Stimulated activated naive CD4-positive, alpha-beta T cell (primary cell): ENCODE measurements around the gene PHF20.
"Not testable (repeated sequence)": the region's sequence is repeated elsewhere in the genome, so short reads cannot be mapped to it uniquely, and the experiment has no call there.

Source experiments
- DNase-seq, 6 experiments: peaks; one replicate each; lab custom pipeline; 2025; lab: John Stamatoyannopoulos, UW

PHF20 gene

DNA sequence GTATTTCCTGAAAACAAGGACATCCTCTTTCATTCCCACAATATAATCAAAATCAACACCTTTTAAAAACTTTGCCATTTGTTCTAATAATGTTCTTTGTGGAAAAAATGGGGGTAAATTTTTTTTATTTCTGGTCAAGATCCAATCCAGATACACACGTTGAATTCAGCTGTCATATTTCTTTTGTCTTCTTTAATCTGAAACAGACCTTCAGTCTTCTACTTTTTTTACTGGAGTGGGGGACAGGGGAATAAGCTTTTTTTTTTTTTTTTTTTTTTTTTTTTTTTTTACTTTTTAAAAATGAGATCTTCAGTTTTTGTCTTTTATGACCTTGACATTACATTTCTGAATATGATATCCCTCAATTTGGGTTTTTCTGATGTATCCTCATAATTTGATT is 113.4 kb downstream of the PHF20 start:
- no peak for DNase-seq

DNA sequence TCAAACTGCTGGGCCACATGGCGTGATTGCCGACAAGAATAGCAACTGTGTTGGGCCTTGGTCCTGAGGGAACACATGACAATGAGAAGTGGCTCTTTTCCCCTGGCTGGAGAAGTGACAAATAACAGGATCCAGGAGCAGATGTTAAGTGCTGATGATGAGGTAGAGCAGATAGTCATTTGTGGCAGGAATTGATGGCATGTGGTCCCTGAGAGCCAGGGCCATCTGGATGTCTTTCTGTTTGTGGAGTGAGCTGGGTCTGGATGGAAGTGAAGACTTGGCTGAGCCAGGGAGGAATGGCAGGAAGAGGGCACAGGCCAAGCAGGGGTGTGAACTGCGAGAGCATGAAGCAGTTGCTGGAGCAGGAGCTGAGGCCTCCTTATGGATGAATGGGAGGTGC is 114.7 kb downstream of the PHF20 start:
- no peak for DNase-seq

DNA sequence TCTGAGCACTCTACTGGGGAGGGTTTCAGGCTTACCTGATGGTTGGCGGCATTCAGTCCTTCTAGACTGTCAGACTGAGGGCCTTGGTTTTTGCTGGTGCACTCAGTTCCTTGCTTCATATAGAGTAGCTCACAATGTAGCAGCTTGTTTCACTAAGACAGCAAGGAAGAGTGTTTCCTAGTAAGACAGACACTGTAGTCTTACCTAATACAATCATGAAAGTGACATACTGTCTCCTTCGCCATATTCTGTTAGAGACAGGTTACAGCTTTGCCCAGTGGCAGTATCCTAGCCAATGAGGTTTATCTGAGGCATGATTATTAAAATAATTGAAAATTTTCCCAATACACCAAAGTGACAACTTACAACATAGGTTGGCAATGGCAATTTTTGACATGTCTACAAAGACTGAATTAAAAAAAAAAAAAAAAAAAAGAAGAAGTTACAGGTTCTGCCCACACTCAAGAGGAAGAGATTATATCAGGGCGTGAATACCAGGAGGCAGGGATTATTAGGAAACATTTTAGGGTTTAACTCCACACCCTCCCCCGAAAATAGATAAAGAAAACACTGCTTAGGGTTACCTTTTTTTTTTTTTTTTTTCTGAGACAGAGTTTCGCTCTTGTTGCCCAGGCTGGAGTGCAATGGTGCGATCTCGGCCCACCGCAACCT is 115.7 kb downstream of the PHF20 start:
- no peak for DNase-seq

DNA sequence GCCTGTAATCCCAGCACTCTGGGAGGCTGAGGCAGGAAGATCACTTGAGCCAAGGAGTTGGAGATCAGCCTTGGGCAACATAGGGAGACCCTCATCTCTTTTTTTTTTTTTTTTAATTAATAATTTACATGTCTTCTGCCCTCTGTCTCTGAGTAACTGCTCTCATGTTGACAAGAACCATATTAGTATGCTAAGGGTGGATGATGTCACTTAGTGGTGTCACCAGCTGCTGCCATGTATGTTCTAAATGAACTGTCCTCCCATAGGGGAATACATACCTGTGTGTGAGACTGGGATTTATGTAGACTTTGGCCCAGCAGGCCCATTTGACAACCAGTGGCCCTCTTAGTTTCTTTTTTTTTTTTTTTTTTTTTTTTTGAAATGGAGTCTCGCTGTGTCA is 116.8 kb downstream of the PHF20 start:
- DNase-seq = no peak

DNA sequence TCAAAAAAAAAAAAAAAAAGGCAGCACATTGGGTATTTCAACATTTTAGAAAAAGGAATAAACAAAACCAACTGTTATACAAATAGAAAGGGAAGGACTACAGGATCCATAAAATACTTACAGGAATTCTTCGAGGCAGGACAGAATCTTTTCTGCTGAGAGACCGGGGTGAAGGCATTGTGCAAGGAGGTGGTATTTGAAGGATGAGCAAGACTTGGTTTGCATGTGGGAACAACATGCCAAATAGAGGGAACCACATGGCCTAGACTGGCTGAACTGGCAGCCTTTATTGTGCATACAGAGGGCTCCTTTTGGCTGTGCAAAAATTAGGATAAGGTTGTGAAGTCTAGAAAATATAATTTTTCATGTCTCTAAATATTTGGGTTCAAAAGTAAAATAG is 119.6 kb downstream of the PHF20 start:
- no peak for DNase-seq

DNA sequence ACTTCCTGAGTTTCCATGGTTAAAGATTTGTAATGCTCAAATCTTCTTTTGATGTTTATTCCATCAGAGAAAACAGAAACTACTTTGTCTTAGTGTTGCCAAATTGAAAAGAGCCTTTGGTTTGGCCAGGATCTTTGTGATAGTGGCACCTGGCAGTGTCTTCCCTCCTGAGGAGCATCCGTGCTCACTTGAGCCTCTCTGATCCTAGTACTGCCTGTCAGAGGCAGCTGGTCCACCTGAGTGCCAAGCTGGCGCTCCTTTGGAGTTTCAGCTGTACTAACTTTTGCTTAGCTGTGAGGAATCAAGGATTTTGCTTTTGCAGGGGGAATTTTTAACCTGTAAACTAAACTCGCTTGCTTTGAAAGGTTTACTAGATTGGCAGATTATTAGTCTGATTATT is 121.1 kb downstream of the PHF20 start:
- DNase-seq = no peak

DNA sequence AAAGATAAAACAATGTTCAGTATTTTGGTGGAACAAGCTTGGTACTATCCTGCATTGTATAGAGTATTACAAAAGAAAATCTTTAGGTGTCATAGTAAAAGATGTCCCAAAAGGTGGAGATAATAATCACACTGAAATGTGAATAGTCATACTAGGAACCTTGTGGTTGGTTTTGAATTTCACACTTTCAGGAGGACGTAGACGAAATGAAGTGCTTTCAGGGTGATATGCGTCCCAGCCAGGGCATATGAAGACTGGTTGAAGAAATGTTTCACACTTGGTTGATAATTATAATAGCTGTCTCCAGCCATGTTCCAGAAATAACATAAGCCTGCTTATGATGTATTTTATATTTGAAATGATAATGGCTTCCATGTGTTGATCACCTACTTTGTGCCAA is 122.1 kb downstream of the PHF20 start:
- no peak for DNase-seq

DNA sequence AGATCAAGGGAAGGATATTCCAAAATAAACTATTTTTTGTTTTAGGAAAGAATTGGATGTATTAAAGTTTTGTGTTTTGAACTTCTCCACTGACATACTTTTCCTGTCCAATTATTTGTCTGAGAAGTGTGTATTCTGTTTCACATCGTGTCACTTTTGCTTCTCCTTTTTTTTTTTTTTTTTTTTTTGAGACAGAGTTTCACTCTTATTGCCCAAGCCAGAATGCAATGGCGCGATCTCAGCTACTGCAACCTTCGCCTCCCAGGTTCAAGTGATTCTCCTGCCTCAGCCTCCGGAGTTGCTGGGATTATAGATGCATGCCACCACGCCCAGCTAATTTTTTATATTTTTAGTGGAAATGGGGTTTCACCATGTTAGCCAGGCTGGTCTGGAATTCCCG is 123.7 kb downstream of the PHF20 start:
- DNase-seq = not testable (repeated sequence)

DNA sequence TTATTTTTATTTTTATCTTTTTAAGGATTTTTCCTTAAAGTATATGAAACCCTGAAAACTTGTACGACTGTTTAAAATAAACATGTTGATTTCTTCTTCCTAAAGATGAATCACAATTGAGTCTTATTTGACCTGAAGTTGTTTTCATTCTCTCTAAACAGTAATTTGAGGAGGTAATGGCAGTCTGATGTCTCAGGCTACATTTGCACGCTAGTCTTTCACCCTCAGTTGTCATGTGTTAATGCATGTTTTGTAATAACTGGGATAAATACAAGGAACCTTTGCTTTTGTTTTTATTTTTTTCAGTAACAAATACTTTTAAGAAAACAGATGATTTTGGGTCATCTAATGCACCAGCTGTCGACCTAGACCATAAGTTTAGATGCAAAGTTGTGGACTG is 127.2 kb downstream of the PHF20 start:
- no peak for DNase-seq

DNA sequence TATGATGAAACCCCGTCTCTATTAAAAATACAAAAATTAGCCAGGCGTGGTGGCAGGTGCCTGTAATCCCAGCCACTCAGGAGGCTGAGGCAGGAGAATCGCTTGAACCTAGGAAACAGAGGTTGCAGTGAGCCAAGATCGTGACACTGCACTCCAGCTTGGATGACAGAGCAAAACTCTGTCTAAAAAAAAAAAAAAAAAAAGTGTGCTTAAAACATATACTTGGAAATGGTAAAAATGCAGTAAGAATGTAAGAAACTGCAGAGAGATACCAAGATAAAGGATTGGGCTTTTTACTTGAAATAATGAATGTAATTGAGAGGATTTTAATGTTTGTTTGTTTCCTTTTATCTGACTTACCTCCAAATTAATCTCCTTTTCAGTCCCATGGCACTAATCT is 129.4 kb downstream of the PHF20 start:
- not testable (repeated sequence) for DNase-seq

DNA sequence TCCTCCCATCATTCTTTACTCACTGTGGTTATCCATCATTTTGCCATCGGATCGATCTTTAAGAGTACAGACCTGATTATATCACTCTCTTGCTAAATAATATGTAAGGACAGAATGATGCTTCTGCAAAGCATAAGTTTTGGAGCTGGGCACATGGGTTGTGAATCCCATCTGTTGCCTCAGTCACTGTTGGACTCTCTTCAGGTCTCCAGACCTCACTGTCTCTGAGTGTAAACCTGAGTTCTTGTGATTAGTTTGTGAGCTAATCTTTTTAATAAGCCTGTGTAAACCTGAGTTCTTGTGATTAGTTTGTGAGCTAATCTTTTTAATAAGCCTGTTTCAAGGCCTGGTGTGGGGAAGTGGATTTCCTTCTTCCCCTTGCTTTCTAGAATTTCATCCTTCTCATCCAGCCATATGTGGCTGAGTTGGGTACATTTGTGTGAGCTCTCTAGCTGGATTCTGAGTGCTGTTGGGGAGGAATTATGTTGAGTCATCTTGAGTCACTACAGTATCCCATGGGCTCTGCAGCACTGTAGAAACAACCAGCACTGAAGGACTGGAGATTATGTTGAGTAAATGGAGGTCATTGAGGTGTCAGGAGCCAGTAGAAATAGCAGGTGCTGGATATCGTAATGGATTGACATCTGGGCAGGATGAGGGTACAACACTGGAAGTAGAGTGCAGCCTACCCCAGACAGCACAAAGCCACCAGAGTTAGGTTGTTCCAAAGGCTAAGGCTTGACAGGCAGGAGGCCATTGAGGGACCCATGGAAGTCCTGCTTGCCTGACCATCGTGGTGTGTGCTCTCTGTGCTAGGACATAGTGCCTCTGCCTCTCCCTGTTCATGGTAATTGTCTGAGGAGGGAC is 130.1 kb downstream of the PHF20 start:
- DNase-seq = no peak

DNA sequence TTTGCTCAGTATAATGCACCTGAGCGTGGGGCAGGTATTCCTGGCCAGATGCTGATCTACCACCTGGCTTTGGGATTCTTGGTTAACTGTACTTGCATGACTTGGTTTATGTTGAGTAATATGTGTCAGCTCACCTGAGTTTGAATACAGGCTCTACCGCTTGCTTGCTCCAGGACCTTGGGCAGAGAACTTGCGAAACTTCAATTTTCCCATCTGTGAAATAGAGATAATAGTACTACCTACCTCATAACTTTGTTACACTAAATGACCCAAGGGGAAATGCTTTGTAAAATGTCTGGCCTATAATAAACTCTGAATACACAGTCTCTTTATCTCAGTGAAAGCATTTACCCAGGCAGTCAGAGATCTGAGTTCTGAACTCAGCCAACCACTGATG is 130.7 kb downstream of the PHF20 start:
- DNase-seq = no peak

DNA sequence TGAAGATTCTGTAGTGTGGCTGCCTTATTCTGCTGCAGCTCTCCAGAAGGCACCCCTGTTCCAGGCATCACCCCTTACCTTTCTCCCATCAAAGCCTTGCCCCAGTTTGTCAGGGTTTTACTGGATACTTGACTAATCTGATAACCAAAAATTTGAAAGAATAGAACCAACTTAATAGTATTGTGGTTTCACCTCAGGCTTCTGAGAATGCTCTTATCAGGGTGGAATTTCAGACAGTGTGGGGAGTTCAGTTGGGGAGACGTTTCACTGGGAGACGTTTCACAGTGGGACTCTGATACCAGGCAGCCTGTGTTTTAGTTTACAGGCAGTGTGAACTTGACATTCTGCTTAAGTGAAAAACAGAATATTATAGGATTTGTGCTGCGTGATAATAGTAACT is 132.0 kb downstream of the PHF20 start:
- no peak for DNase-seq

DNA sequence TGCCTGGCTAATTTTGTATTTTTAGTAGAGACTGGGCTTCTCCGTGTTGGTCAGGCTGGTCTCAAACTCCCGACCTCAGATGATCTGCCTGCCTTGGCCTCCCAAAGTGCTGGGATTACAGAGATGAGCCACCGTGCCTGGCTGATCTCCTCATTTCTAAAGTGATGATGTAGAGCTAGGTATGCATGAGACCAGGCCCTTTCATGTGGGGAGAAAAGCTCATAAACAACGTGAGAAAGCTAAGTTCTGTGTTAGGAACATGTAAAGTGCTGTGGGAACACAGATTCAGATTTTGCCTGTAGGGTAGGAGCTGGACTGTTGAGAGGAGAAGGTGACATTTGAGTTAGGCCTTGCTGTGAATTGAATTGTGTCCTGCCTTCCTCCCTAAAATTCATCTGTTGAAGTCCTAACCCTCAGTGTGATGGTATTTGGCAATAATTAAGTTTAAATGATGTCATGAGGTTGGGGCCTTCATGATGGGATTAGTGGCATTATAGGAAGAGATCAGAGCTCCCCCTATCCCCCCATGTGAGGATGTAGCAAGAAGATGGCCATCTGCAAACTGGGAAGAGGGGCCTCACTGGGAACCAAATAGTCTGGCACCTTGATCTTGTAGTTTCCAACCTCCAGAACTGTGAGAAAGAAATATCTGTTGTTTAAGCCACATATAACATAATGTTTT is 133.3 kb downstream of the PHF20 start:
- DNase-seq = no peak

DNA sequence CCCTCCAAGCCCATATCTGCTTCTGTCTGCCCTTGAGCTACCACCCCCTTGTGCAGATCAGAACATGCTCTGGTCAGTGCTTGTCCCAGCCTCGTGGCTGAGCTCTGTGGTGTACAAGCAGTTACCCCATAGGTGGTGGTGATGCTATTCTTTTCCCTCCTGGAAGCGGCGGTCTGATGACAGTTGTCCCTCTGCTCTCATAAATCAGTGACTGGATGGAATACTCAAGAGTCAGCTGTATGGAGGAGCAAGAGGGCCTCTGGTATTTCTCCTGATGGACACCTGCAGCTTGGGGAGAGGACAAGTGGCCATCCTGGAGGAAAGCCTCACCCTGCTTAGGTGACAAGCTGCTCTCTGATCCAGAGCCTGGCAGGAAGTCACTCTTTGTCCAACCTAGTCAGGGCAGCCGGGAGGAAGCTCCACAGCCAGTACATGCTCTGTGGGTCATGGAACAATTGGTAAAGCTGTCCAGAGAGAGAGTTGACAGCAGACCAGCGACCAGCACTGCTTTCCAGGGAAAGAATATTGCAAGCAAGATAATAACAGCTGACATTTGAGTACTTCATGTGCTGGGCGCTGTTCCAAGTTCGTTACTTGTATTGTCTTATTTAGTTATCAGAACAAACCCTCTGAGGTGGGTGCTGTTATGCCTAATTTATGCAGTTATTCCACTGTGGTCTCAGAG is 135.3 kb downstream of the PHF20 start:
- no peak for DNase-seq

DNA sequence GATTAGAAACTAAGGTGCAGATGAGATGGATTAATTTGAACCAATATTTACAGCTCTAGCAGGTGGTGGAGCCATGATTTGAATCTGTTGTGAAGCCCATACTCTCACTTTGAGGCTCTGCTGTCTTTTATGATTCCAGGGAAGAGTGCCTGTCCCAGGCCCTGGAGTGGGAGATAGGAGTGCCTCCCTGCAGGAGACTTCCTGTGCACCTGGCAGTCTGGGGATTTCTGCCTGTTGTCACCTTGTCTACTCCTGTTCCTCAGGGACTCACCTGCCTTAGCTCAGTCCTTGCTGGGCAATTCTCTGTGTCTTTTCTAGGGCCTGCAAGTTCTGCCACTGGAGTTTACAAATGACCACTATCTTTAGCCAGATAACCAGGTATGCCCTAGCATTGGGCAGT is 136.2 kb downstream of the PHF20 start:
- DNase-seq = no peak

DNA sequence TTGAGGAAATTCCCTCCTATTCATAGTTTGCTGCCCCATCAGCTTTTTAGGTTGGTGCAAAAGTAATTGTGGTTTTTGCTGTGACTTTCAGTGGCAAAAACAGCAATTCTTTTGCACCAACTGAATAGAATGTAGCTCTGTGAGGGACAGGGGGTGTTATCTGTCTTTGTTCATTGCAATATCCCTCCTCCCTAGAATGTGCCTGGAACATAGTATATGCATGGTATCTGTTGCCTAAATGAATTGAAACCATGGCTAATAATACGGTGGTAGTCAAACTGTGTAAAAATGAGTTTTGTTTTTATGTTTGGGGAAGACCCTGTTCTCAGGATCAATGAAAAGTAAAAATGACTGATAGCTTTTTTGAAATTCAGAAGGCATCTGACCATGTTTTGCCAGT is 137.4 kb downstream of the PHF20 start:
- no peak for DNase-seq

DNA sequence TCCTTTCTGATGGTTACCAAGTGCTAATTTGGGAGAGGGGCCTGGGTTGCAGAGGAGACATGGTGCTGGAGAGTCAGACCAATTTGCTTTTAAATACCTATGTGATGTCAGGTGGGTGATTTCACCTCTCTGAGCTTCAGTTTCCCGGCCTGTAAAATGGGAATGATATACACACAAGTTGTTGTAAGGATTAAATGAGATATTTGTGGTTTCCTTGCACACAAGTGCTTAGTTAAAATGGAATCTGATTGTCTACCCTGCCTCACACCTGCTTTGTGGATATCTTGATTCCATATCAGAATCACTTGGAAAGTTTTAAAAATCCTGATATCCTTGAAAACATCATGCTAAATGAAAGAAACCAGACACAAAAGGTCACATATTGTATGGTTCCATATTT is 138.0 kb downstream of the PHF20 start:
- no peak for DNase-seq

DNA sequence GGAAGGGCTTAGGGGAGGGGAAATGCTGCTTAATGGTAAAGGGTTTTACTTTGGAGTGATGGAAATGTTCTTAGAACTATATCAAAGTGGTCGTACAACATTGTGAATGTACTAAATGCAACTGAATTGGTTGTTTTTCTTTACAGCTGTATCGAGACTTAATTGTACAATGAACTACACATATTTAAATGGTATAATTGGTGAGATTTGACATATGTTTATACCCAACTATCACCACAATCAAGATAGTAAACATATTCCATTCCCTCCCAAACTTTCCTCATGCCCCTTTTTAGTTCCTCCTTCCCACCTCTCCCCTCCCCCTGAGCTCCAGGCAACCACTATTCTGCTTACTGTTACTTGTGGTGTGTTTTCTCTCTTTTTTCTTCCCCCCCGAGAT is 138.4 kb downstream of the PHF20 start:
- no peak for DNase-seq

DNA sequence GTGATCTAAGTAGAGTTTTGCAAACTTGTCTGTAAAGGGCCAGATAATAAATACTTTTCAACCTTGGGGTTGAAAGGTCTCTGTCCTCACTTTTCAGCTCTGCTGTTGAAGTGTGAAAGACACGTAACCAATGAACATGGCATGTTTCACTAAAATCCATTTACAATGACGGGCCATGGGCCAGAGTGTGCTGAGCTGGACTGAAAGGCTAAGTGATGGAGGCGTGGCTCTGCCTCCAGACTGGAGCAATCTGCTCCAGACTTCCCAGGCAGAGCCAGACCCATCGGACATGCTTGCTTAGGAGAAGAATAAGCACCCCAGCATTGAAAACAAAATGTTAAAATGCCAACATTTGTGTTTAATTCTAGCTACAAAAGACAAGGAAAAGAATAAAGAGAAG is 141.1 kb downstream of the PHF20 start:
- DNase-seq = no peak

DNA sequence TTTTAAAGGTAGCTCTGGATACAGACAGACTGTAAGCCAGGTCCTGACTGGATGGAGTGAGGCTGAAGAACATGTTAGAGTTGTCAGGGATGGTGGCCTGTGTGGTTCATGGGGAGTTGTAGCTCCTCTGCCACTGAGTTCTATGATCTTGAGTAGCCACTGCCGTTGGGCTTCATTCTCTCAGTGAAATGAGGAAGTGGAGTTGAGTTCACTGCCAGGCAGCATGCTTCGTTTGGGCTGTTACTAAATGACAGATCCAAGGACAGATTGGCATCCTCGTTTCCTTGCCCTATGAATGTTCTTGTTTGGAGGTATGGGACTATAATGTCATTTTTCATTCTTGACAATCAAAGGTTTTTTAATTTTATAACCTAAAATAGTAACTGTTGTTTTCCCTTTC is 145.3 kb downstream of the PHF20 start:
- no peak for DNase-seq

DNA sequence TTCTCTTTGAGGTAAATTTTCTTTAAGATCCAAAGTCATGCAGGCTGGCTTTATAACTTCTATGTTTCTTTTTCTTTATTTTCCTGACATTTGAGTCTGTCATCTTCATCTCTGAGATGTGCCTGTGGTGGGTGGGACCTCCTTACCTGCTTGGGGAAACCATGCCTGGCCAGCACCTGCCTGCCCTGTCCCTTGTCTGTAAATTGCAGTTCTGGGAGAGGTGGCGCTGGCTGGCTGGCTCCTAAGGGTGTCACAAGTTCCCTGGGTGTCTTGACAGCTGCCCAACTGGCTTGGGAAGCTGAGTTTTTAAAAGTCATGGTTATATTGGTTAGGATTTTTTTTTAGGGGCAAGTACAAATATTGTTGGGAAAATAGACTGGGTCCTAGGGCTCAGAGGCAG is 146.2 kb downstream of the PHF20 start:
- DNase-seq = no peak

DNA sequence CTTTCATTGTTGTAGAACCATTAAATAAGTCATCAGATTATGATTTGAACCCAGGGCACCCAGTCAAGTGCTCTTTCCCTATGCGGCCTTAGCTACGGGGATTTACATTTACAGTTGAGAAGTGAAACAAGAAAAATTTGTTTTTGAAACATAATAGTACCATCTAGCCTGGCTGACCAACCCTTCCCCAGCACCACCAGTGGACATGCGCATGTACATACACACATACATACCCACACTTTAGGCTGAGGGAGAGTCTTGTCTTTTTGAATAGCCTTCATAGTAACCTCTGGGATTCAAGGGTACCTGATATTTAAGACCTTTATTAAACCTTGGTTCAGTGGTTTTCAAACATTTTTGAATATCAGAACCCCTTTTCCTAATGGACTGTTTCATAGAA is 148.7 kb downstream of the PHF20 start:
- DNase-seq = no peak
